ENCODE data around the gene BAAT. TPM values are rescaled to one million over a fixed set of nuclear protein-coding genes. Genes with fewer than 3 reads are reported as not detected.
A peak's percentile ranks its signal among the peaks of the same experiment; 100 is the strongest.

BAAT gene
- total and polyA plus RNA-seq, 8 donors, result 0.55 TPM; not detected in 7

GRCh38 chr9:101360647-101361046 lies 24.2 kb downstream of the BAAT start:
- Histone ChIP-seq H3K4me1 (no peaks in the 10 kb centered on the region), H3K27ac (no peak overlapping the region), H3K4me3 (no peak overlapping the region), H3K27me3 (no peaks in the 10 kb centered on the region), H3K9me3 (no peaks in the 10 kb centered on the region), H3K36me3 (no peaks in the 10 kb centered on the region)
- DNase-seq, result no peak
- intact Hi-C loops (cut with DNase I; ENCODE audit: low total_unique reads), result no loop called here
- TF ChIP-seq, protein P1, sequence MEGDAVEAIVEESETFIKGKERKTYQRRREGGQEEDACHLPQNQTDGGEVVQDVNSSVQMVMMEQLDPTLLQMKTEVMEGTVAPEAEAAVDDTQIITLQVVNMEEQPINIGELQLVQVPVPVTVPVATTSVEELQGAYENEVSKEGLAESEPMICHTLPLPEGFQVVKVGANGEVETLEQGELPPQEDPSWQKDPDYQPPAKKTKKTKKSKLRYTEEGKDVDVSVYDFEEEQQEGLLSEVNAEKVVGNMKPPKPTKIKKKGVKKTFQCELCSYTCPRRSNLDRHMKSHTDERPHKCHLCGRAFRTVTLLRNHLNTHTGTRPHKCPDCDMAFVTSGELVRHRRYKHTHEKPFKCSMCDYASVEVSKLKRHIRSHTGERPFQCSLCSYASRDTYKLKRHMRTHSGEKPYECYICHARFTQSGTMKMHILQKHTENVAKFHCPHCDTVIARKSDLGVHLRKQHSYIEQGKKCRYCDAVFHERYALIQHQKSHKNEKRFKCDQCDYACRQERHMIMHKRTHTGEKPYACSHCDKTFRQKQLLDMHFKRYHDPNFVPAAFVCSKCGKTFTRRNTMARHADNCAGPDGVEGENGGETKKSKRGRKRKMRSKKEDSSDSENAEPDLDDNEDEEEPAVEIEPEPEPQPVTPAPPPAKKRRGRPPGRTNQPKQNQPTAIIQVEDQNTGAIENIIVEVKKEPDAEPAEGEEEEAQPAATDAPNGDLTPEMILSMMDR (IDR thresholded peaks at IDR 0.05), result no peak
- TF ChIP-seq EP300 (IDR thresholded peaks at IDR 0.05) (no peak), POLR2A (IDR thresholded peaks at IDR 0.05) (no peak), POLR2AphosphoS5 (IDR thresholded peaks at IDR 0.05) (no peak)

- no peak for DNase-seq
- H3K36me3 ChIP-seq, result no peaks in the 10 kb centered on the region
- TF ChIP-seq POLR2A (IDR thresholded peaks at IDR 0.05) (no peak), EP300 (IDR thresholded peaks at IDR 0.05) (no peak), POLR2AphosphoS5 (IDR thresholded peaks at IDR 0.05) (no peak)
- TF ChIP-seq, protein P1 (IDR thresholded peaks at IDR 0.05), result no peak
- no peak overlapping the region for H3K4me3 ChIP-seq
- WGBS, 5 donors, result 66 to 77% (median 75%) methylated on average over 1 of the region's 1 CpG
- H3K9me3 ChIP-seq, result no peaks in the 10 kb centered on the region
- H3K4me1 ChIP-seq, result peaks cover 0 to 7% (median 0%) of the 10 kb centered on the region in 4 donors
- H3K27me3 ChIP-seq, result no peaks in the 10 kb centered on the region
- H3K27ac ChIP-seq, result no peak overlapping the region
- intact Hi-C loops (cut with DNase I; ENCODE audit: low total_unique reads), result no loop called here
These were observed 25.1 kb downstream of the BAAT start for GRCh38 chr9:101359679-101360078.

- 50 to 56% (median 50%) methylated on average over 1 of the region's 1 CpG; no CpG with 5 or more reads in 1 of the 5 donors for WGBS, 5 donors
- H3K9me3 ChIP-seq, result no peaks in the 10 kb centered on the region
- no peak overlapping the region for H3K4me3 ChIP-seq
- no peak overlapping the region for H3K27ac ChIP-seq
- no peaks in the 10 kb centered on the region for H3K27me3 ChIP-seq
- intact Hi-C loops (cut with DNase I; ENCODE audit: low total_unique reads), result no loop called here
- no peak for DNase-seq
- TF ChIP-seq POLR2A (IDR thresholded peaks at IDR 0.05), result no peak
- TF ChIP-seq POLR2AphosphoS5 (IDR thresholded peaks at IDR 0.05), result no peak
- TF ChIP-seq EP300 (IDR thresholded peaks at IDR 0.05), result no peak
- TF ChIP-seq, protein P1 (IDR thresholded peaks at IDR 0.05), result no peak
- H3K4me1 ChIP-seq, result peaks cover 0 to 7% (median 2%) of the 10 kb centered on the region in 4 donors
- H3K36me3 ChIP-seq, result no peaks in the 10 kb centered on the region
These were observed 28.2 kb downstream of the BAAT start for GRCh38 chr9:101356619-101357018.

DNA sequence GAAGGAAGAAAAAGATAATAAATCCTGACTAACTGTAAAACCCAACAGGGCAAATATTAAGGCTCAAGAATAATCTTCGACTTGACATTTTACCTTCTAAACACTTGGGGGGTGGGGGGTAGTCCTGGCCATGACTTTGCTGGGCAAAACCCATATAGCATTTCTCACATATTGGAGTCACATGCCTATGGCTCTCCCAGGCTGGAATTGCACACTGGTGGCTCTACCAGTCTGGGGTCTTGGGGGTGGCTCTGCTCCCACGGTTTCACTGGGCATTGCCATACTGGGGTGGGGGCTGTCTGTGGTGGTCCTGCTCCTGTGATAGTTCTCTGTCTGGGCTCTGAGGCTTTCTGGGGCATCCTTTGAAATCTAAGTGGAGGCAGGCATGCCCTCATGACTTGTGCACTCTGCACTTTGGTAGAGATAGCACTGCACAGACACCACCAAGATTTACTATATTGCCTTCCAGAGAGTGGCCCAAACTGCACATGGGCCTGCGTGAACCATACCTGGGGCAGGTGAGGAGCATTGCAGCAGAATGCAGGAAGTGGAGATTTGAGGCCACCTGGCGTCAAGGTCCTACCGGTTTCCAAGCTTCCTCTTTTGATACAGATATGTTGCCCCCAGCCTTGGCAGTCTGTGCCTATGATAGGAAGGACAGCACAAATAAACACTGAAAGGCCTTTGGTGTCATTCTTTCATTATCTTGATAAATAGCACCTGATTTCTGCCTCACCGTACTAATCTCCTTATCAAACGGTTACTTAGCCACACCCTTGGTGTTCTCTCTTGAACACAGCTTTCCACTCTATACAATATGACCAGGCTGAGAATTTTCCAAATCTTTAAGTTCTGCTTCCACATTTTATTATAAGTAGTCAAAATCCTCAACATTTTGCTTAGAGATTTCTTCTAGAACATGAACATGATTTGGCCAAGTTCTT lies 29.8 kb downstream of the BAAT start:
- DNase-seq, result peak in 1 of 2 donors; percentile 26
- intact Hi-C loops (cut with DNase I; ENCODE audit: low total_unique reads), result no loop called here
- WGBS, 5 donors, result 35 to 48% (median 44%) methylated on average over 6 to 7 of the region's 7 CpGs
- no peaks in the 10 kb centered on the region for H3K36me3 ChIP-seq
- H3K27me3 ChIP-seq, result no peaks in the 10 kb centered on the region
- no peaks in the 10 kb centered on the region for H3K9me3 ChIP-seq
- peaks cover 0 to 7% (median 2%) of the 10 kb centered on the region in 4 donors for H3K4me1 ChIP-seq
- H3K4me3 ChIP-seq, result no peak overlapping the region
- TF ChIP-seq POLR2AphosphoS5 (IDR thresholded peaks at IDR 0.05), result no peak
- TF ChIP-seq, protein P1 (IDR thresholded peaks at IDR 0.05), result no peak
- TF ChIP-seq EP300 (IDR thresholded peaks at IDR 0.05), result no peak
- TF ChIP-seq POLR2A (IDR thresholded peaks at IDR 0.05), result no peak
- H3K27ac ChIP-seq, result peak overlapping the region; percentile 42 to 82 (median 67)
